ENCODE results near the gene PGBD2. TPM values are rescaled to one million over a fixed set of nuclear protein-coding genes. Genes with fewer than 3 reads are reported as not detected.

Gene PGBD2
- total RNA-seq, 1 experiment from 2014 or later: 7.0 TPM

- H3K4me3 Mint-ChIP-seq (ENCODE audit: unreplicated experiment): no peak overlapping the region
Measured at GRCh38 chr1:248890549-248891498, 15.2 kb upstream of the PGBD2 start.

GRCh38 chr1:248891758-248892157 lies 14.3 kb upstream of the PGBD2 start:
- Mint-ChIP-seq H3K9me3 (ENCODE audit: unreplicated experiment) (no peaks in the 10 kb centered on the region), H3K4me3 (ENCODE audit: unreplicated experiment) (no peak overlapping the region), H3K36me3 (ENCODE audit: insufficient read depth, unreplicated experiment) (no peaks in the 10 kb centered on the region), H3K27ac (ENCODE audit: unreplicated experiment) (no peak overlapping the region), H3K4me1 (ENCODE audit: low read depth, unreplicated experiment) (peaks cover 6% of the 10 kb centered on the region), H3K27me3 (ENCODE audit: insufficient read depth, unreplicated experiment) (no peaks in the 10 kb centered on the region)
- no peak overlapping the region for H3K4me3 ChIP-seq (ENCODE audit: low read depth, low read length)
- H3K4me1 ChIP-seq: peaks cover 5% of the 10 kb centered on the region; the same call in 1 of the 2 replicates
- CTCF ChIA-PET: no interaction called here
- intact Hi-C loops (cut with micrococcal nuclease; ENCODE audit: unreplicated experiment): loop anchor here (2.0 kb wide), 1 partner anchor 15 kb away; the partner anchor contains the start of gene PGBD2
- POLR2A ChIA-PET: interaction anchor here (1.4 kb wide), 1 partner anchor 14 kb away, joined by 3 read pairs; the partner anchor contains the start of gene PGBD2
- no peaks in the 10 kb centered on the region for H3K36me3 ChIP-seq (ENCODE audit: control insufficient read depth, insufficient read depth, low read length)
- no peak for DNase-seq
- H3K9me3 ChIP-seq: no peaks in the 10 kb centered on the region
- TF ChIP-seq CTCF (IDR thresholded peaks at IDR 0.05; ENCODE audit: insufficient read depth in 1 of 2, low read depth in 1 of 2, low read length in 1 of 2, severe bottlenecking in 1 of 2, unreplicated experiment in 1 of 2): no peak
- H3K27me3 ChIP-seq (replicated peaks; ENCODE audit: control insufficient read depth, insufficient read depth, low read length): no peaks in the 10 kb centered on the region
- no TSS peak for BruUV-seq (replicated peaks)

More at GRCh38 chr1:248890549-248891498, 15.2 kb upstream of the PGBD2 start:
- no TSS peak for BruUV-seq (replicated peaks)
- Mint-ChIP-seq H3K36me3 (ENCODE audit: insufficient read depth, unreplicated experiment) (no peaks in the 10 kb centered on the region), H3K27ac (ENCODE audit: unreplicated experiment) (no peak overlapping the region), H3K4me1 (ENCODE audit: low read depth, unreplicated experiment) (peaks cover 6% of the 10 kb centered on the region), H3K9me3 (ENCODE audit: unreplicated experiment) (no peaks in the 10 kb centered on the region), H3K27me3 (ENCODE audit: insufficient read depth, unreplicated experiment) (no peaks in the 10 kb centered on the region)
- DNase-seq: no peak
- H3K27me3 ChIP-seq (replicated peaks; ENCODE audit: control insufficient read depth, insufficient read depth, low read length): no peaks in the 10 kb centered on the region
- no peak overlapping the region for H3K4me3 ChIP-seq (ENCODE audit: low read depth, low read length)
- peaks cover 5% of the 10 kb centered on the region; the same call in 1 of the 2 replicates for H3K4me1 ChIP-seq
- no peaks in the 10 kb centered on the region for H3K9me3 ChIP-seq
- ChIA-PET POLR2A (interaction anchor here (1.4 kb wide), 1 partner anchor 15 kb away, joined by 3 read pairs; the partner anchor contains the start of gene PGBD2), CTCF (no interaction called here)
- intact Hi-C loops (cut with micrococcal nuclease; ENCODE audit: unreplicated experiment): loop anchor here (2.0 kb wide), 1 partner anchor 16 kb away; the partner anchor contains the start of gene PGBD2
- no peak for TF ChIP-seq CTCF (IDR thresholded peaks at IDR 0.05; ENCODE audit: insufficient read depth in 1 of 2, low read depth in 1 of 2, low read length in 1 of 2, severe bottlenecking in 1 of 2, unreplicated experiment in 1 of 2)
- H3K36me3 ChIP-seq (ENCODE audit: control insufficient read depth, insufficient read depth, low read length): no peaks in the 10 kb centered on the region

GRCh38 chr1:248892590-248892989 lies 13.4 kb upstream of the PGBD2 start:
- Histone ChIP-seq H3K27me3 (replicated peaks; ENCODE audit: control insufficient read depth, insufficient read depth, low read length) (no peaks in the 10 kb centered on the region), H3K4me3 (ENCODE audit: low read depth, low read length) (no peak overlapping the region), H3K4me1 (peaks cover 5% of the 10 kb centered on the region; the same call in 1 of the 2 replicates), H3K9me3 (no peaks in the 10 kb centered on the region), H3K36me3 (ENCODE audit: control insufficient read depth, insufficient read depth, low read length) (no peaks in the 10 kb centered on the region)
- no TSS peak for BruUV-seq (replicated peaks)
- no peaks in the 10 kb centered on the region for H3K36me3 Mint-ChIP-seq (ENCODE audit: insufficient read depth, unreplicated experiment)
- TF ChIP-seq CTCF (IDR thresholded peaks at IDR 0.05; ENCODE audit: insufficient read depth in 1 of 2, low read depth in 1 of 2, low read length in 1 of 2, severe bottlenecking in 1 of 2, unreplicated experiment in 1 of 2): no peak
- no peak for DNase-seq
- H3K4me3 Mint-ChIP-seq (ENCODE audit: unreplicated experiment): no peak overlapping the region
- H3K4me1 Mint-ChIP-seq (ENCODE audit: low read depth, unreplicated experiment): peaks cover 6% of the 10 kb centered on the region
- H3K27me3 Mint-ChIP-seq (ENCODE audit: insufficient read depth, unreplicated experiment): no peaks in the 10 kb centered on the region
- ChIA-PET CTCF (no interaction called here), POLR2A (interaction anchor here (1.4 kb wide), 1 partner anchor 13 kb away, joined by 3 read pairs; the partner anchor contains the start of gene PGBD2)
- intact Hi-C loops (cut with micrococcal nuclease; ENCODE audit: unreplicated experiment): no loop called here
- H3K27ac Mint-ChIP-seq (ENCODE audit: unreplicated experiment): no peak overlapping the region
- no peaks in the 10 kb centered on the region for H3K9me3 Mint-ChIP-seq (ENCODE audit: unreplicated experiment)
